Activated CD4-positive, alpha-beta T cell treated with anti-CD3 and anti-CD28 coated beads, Interleukin-2, Interleukin-6, amounts not matched to agents 100 ng/mL and 50 ng/mL, durations not matched to agents 16 hours and 8 hours (primary cell): ENCODE measurements around the gene RANBP3.
A peak's percentile ranks its signal among the peaks of the same experiment; 100 is the strongest.
"Not testable (repeated sequence)": the region's sequence is repeated elsewhere in the genome, so short reads cannot be mapped to it uniquely, and the experiment has no call there.

Experiments used
- DNase-seq: peaks from one replicate; pipeline ENCODE4 v3.0.0-alpha.2; 2020

The RANBP3 gene

DNA sequence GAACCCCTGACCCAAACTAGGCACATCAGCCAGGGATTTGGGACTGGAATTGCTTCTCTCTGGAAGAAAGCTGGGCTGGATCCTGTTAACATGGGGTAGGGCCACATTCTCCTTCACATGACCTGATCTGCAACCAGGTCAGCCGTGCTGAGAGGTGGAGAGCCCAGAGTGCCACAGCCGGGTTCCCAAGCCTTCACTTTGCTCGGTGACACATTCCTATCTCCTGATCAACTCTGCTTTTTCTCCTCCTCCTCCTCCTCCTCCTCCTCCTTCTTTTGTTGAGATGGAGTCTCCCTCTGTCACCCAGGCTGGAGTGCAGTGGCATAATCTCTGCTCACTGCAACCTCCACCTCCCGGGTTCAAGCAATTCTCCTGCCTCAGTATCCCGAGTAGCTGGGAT is 7.9 kb upstream of the RANBP3 start:
- DNase-seq: not testable (repeated sequence)

DNA sequence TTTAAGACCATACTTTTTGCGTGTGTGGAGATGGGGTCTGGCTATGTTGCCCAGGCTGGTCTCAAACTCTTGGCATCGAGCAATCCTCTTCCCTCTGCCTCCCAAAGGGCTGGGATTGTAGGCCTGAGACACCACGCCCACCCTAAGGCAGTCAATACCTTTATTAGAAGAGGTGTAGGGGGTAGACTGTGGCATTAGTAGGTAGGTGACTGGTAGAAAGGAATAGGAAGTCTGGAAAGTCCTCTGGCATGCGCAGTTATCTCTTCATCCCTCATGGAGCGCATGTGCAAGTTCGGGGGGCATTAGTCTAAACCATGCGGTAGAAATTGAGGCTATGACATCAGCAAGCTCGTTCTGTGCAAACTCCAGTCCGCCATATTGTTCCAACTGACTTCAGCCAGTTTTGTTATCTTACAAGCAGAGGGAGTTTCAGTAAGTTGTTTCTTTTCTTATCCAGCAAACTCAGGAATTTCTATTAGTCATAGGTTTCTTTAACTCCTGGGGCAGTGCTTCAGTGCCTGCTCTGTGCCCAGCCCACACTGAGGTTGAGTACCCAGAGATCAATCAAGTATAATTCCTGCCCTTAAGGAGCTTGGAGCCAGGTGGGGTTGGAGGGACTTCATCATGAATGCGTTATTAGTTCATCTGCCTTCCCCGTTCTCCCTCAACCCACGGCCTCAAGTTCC is 7.3 kb upstream of the RANBP3 start:
- DNase-seq: no peak

DNA sequence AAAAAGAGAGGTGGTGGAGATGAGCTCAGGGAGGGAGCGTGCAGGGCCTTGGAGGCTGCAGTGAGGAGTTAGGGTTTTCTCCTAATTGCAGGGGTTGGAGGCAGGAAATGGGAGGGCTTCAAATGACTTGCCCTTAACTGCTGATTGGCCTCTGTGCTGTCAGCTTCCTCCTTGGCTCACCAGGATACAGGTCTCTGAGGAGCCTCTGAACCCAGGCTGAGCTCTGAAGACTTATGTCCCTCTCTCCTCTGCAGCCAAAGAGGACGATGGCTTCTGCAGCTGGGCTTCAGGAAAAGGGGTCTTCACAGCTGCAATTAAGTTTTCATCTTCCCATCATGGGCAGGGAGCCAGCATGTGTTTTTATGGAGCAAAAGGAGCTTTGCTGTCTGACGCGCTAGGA is 6.7 kb upstream of the RANBP3 start:
- DNase-seq: no peak

DNA sequence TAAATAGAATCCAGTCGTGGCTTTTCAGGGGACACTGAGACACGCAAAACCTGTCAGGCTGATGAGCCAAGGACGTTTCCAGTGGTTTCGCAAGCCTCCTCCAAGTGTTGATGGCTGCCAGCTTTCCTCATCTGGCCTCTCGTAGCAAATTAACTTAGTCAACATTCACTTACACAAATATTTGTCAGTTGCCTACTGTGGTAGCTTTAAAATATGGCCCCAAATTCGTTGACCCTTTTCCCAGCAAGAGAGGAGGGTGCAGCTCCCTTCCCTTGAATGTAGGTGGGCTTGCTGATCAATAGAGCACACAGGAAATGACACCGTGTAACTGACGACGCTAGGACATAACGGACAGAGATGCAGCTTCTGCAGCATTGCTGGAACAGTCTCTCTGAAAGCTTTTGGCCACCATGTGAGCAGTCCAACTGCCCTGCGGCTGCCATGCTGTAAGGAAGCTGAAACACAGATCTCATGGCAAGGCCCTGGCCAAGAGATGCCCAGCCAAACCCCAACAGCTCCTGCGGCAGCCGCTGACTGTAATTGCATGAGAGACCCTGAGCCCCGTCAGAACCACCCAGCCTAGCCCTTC is 5.5 kb upstream of the RANBP3 start:
- no peak for DNase-seq

DNA sequence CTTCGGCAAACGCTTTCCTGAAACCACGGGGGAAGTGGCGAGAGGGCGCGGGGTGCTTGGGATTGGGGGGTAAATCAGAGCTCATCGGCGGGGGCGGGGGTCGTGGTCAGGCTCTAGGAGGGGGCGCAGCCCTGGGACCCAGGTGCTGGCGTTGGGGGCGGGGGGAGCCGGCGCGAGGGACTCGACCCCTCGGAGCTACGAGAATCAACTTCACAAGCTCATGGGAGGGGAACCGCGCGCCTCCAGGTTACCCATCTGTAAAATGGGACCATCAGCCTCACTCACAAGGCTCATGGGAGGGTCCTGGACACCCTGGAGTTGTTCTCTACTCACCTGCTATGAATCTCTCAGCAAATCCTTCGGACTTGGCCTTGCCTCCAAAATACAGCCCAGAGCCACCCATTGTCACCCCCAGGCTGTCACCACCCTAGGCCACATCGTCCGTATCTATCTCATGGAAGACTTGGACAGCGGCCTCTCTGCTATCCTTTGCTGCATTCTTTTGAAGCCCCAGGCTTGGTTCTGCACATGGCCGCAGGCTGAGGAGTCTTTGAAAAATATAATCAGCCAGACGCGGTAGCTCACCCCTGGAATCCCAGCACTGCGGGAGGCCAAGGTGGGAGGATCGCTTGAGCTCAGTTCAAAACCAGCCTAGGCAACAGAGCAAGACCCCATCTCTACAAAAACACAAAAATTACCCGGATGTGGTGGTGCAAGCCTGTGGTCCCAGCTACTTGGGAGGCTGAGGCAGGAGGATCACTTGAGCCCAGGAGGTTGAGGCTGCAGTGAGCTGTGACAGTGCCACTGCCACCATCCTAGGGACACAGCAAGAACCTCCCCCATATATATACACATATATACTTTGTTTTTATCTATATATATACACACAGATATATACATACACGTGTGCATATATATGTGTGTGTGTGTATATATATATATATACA is 939 bp upstream of the RANBP3 start:
- DNase-seq: no peak

DNA sequence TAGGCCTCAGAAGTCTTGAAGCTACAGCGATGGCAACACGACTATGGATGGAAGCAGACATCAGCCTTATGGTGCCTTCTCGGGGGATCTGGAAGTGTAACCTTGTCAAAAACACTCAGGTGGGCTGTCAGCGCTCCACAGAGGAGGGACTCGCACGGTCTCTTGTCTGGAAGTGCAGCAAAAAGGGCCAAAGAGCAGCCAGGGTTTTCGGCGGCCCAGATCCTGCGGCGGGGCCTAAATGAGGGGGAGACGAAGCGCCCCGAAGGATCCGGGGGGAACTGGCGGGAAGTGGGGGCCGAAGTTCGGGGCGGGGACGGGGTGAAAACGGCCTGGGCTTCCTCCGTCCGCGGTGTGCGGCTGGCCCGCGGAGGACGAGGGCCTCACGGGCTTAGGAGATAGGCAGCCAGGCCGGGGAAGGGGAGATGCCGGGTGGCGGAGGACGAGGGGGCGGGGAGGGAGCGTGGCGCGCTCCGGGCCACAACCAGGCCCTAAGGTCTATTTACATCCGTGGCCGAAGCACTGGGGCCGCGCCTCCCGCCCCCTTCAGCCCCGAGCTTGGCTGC is 637 bp downstream of the RANBP3 start:
- DNase-seq: no peak

DNA sequence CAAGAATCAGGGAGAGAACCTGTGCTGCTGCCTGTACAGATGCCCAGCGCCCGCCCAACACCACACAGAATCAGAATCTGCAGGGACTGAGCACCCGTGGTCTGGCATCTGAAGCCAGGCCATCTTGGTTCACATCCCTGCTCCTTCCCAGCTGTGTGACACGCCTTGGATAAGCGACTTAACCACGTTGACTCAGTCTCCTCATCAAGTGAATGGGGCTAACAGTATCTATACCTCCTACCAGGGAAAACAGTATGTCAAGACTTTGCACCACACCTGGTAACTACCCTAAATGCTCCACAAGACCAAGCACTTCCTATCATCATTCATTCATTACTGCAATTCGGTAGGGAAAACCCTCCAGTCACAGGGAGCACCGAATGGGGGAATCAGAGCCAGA is 1.2 kb downstream of the RANBP3 start:
- DNase-seq: no peak

DNA sequence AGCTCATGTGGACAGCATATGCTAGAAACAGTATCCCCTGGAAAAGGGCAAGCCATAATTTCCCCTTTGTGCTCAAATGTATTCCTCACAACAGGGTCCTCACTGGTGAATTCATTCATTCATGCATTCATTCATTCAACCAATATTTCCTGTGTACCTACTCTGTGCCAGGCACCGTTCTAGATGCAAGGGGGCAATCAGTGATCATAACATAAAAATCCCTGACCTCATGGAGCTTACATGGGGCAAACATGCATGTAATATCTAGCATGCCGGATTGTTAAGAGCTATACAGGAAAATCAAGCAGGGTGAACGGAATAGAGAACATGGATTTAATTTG is 2.6 kb downstream of the RANBP3 start:
- DNase-seq: no peak

DNA sequence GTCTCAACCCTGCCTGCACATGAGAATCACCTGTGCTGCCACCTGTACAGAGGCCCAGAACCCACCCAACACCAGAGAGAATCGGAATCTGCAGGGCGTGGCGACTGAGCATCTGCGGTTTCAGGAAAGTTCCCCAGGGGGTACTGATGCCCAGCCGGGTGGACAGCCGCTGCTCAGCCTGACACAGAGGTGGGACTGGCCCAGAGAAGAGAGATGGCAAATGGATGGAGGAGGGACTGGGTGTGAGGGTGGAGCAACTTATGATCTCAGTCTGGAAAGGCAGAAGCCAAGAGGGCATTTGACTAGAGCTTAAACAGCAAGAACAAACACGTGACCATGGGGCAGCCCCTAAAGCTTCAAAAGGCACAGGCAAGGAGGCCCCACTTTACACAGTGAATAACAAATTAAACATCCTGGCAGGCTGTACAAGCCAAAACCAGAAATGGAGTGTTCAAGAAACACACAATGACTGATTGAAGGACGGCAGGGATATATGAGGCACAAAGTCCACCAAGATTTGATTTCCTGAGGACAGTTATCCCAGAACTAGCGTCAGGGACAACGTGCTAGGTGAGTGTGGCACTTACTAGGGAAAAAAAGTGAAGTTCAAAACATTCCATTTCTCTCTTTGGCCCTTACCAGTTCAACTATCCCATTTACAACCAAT is 3.1 kb downstream of the RANBP3 start:
- DNase-seq: peak; percentile 44

DNA sequence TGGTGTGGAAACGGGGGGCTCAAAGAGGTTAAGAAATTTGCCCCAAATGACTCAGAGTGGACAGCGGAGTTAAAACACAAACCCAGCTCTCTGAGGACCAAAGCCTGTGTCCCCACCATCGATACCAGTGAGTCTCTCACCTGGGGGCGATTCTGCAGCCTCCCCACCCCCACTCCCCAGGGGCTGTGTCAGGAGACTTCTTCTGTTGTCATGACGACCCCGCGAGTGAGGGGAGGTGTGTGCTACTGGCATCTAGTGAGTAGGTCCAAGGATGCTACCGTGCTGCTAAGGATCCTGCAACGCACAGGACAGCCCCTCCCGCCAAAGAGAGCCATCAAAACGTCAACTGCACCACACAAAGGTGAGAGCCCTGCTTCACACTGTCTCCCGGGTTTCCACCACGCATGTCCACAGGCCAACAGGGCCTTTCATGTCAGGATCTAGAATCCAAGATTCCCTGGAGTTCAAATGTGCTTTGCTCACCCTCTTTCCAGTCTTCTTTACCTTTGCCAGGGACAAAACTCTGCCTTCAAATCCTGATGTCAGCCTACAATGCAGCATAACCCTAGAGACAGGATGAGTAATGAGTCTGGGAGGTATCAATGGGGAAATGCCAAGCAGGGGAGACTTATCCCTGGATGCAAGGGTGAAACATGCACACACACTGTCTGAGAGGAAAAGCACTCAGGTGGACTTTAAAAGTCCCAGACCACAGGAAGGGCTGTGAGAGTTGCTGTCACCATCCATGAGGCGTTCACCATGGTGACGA is 3.9 kb downstream of the RANBP3 start:
- DNase-seq: no peak

DNA sequence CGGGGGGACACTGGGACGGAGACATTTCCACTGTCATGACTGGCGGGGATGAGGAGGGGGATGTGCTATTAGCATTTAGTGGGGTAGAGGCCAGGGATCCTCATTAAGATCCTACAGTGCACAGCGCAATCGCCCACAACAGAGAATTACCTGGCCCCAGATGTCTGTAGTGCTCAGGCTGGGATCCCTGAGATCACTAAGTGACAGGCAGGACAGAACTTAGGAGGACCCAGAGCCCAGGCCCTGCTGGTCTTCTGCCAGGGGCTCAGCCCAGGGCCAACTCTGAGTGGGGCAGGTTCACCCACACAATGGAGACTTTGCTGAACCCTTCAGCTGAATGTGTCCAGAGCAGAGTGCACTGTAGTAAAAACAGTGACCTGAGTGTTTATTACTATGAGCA is 4.6 kb downstream of the RANBP3 start:
- no peak for DNase-seq

DNA sequence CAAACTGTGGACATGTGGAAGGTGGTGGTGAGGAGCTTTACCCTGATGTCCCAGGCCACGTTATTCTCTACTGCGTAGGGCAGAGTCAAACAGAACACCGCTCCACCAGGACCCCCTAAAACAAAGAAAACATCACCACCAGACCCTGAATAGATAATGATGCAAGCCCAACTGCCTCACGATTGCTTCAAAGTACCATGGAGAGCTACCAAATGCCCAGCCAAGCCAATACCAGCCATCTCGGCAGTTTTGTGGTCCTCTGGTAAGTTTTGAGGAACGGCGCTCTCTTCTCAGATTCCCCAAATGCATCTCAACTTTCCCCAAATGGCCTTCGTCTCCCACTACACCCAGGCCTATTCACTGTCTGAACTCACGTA is 5.6 kb downstream of the RANBP3 start:
- DNase-seq: no peak

DNA sequence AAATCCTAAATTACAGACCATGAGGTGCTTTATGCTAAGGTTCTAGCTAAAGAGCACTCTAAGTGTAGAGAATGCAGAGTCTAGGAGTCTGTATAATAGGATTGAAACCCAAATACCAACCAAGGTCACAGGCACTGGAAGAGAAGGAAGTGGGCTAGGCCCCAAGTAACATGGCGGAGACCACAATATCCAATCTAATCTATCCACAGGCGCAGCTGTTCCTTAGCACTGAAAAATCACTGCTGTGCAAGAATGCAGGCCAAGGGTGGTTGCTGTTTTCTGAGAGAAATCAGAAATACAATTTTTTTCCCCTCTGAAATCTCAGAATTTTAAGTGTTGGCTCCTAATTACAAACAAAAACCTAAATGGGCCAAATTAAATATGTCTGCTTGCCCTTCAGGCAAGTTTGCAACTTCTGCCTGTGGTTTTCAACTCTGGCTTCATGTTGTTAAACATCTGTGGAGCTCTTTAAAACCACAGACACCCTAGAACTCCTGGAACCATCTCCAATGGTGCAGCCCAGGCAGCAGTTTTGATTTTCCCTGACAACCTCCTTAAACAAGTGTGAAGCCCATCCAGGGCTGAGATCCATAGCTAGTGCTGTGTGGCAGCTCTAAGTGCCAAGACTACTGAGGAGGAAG is 6.1 kb downstream of the RANBP3 start:
- DNase-seq: no peak

DNA sequence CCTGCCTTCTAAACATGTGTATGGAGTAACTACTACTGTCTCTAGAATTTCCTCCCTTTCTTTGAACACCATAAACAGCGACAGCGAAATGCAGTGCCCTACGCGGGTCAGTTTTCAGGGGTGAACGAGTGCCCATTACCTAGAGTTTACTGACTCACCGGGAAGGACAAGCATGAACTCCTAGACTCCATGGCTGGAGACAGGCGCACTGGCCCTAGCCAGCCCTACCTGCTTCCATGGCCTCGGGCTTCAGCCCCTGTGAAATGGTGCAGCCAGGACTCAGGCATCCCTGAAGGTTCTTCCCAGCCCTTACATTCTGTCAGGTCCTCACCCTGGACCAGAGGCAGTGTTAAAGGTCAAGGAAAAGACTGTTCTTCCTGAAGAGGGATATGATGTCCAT is 8.5 kb downstream of the RANBP3 start:
- no peak for DNase-seq

DNA sequence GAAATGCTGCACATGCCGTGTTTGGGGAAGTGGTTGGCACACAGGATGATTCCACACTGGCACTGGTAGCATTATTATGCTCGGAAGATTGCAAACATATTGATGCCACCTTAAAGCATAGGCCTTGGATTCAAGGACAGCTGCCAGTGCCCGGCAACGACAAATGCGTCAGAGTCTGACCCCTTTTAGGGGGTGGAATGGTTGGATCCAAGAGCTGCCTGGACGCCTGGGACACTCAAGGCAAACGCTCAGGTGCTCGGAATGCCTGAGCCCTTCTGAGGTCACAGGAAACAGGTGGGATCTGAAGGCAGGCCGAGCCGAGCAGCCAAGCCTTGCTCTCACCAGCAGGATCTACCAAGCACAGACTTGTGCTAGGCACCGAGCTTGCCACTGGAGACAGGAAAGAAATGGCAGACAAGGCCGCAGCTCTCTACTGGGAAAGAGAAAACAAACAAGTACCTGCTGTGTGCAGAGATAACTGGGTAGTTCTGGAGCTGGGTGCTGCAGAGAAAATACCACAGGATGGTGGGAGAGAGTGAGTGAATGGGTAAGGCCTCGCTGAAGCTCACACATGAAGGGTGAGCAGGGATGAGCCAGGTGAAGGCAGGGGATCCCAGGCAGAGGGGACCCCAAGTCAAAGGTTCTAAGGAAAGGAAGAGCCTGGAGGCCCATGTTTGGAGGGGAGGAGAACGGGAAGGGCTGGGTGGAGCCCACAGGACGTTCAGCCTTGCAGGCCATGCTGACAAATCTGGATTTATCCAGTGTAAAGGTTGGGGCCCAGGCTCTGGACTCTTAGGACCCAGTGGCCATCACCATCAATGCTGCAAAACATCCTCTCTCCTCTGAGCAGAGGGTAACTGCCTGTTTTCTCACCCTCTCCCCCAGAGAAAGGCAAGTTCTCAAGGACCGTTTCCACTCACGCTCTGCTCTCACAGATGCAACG is 9.2 kb downstream of the RANBP3 start:
- DNase-seq: no peak

DNA sequence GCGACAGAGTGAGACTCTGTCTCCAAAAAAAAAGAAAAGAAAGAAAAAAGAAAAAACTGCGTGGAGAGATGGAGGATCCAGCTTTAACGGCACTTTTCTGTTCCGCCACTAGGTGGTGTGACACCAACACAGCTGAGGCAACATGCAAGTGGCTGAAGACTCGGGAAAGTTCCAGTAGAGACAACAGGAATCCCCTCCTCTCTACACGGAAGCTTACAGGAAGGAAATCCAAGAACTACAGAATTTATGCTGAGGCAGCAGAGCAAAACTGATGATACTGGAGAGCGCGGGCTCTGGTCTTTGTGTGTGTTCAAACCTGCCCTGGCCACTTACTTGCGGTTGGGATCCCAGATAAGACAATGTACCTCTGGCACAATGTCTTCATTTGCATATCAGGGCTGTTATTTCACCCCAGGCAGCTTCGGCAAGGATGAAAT is 9.9 kb downstream of the RANBP3 start:
- DNase-seq: peak; percentile 76

DNA sequence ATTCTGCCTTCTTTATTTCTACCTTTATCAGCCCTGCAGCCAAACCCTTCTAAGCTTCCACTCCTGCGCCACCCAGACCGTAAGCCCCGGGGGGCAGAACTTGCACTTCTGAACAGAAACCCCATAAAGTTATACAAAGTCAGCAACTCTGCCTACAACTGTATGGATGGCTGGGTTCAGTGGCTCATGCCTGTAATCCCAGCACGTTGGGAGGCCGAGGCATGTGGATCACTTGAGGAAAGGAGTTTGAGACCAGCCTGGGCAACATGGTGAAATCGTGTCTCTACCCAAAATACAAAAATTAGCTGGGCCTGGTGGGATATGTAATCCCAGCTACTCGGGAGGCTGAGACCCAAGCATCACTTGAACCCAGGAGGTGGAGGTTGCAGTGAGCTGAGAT is 10.4 kb downstream of the RANBP3 start:
- no peak for DNase-seq

DNA sequence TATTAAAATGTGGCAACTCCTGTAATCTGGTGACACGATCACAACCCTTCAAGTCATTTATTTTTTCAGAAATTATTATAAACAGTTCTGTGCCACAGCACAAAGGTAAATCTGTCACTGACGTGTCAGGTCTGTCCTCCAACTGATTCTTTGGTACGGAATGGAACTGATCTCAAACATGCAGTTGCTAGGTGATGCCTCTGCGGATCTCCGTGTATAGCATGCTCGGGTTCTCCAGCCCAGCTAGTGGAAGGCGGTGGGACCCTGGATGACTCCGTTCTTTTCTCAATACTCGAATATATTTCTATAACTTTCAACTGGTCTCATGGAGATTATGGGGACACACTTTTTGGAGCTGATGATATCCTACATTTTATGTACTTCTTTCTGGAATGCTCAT is 11.0 kb downstream of the RANBP3 start:
- no peak for DNase-seq

DNA sequence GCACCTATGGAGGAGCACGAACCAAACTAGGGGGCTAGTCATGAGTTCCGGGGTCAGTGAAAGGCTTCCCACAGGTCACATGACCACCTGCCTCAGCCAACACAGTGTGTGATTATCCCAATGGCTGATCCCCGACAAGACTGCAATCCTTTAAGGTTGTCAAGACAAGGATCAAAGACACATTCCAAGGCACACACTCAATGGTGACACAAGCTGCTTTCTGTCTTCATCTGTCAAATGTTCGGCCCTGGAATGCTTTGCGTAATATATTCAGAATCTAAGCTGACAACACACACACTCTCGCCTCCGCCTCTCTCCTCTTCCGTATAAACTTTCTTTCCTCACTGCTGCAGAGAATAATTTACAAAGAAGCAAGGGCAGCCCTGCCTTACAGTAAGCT is 11.7 kb downstream of the RANBP3 start:
- no peak for DNase-seq

DNA sequence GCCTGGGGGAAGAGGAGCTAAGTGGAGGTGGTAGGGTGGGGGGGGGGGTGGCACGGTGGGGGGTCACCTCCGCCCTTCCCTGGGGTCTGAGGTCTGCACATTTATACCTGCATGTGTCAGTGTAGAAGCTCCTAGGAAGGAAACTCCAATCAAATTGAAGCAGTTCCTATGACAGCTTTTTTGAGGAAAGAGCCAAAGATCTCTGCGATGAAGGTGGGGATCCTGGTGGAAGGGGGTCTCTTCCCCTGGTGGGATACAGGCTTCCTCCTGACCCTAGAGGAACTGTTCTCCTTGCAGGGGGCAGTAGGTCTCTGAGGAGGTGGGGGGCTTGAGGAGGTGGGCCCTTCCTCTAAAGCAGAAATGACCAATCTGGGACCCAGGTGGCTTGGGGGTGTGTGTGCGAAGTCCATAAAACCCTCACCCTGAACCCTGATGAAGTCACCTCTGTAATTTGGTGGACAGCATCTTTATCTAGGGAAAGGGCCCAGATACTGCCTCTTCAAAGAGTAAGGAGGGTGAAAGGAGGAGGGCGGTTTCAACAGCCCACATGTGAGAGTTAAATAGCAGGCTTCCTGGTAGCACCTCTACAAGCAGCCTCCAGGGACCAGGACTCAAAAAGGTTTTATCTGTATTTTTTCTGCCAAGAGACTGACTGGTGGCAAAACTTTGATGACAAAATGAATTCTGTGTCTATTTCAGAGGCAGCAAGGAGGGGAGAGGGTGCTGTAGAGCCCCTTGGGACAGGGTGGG is 12.9 kb downstream of the RANBP3 start:
- no peak for DNase-seq
